LNCAP (cell line): Measurements from ENCODE around the gene LYZL6.

Source experiments
- CTCF ChIP-seq: fragments of 450-650 bp; IDR thresholded peaks from 2 replicates; pipeline ENCODE4 v1.5.1; 2017; ENCODE audit warnings: mild to moderate bottlenecking

The LYZL6 gene

GRCh38 chr17:35901631-35902175 is 41.8 kb downstream of the LYZL6 start:
- TF ChIP-seq CTCF = no peak

DNA sequence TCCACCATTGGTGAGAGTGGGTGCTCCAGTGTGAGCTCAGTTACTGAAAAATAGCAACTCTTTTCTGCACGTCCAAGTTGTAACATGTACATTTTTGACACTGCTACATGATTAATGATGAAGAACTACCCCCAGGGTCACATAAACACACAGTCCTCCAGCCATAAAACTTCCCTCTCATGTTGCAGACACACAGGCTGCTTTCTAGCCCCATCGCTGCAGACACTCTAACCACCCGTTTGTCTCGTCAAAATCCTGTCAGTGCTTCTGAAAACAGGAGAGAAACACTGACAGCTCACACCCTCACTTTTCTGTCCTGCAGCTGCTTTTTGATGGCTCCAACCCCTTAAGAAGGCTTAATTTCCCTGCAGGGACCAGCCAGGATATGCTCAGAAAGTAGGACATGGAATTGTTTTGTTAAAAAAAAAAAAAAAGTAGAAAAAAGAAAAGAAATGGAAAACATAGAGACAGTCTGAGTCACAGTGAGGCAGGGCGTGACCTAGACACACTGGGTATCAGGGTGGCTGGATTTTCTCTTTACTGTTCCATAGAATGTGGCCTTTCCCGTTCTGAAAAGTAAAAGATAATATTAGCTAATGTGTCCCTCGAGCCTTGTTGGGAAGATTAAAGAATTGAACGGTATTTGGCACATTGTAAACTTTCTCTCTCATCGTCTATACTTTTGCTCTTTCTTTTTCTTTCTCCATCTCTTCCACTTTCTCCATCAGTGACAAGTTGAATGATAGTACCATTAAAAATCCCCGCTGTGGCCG is 42.6 kb downstream of the LYZL6 start:
- TF ChIP-seq CTCF = no peak

GRCh38 chr17:35900280-35900679 is 43.2 kb downstream of the LYZL6 start:
- no peak for TF ChIP-seq CTCF

DNA sequence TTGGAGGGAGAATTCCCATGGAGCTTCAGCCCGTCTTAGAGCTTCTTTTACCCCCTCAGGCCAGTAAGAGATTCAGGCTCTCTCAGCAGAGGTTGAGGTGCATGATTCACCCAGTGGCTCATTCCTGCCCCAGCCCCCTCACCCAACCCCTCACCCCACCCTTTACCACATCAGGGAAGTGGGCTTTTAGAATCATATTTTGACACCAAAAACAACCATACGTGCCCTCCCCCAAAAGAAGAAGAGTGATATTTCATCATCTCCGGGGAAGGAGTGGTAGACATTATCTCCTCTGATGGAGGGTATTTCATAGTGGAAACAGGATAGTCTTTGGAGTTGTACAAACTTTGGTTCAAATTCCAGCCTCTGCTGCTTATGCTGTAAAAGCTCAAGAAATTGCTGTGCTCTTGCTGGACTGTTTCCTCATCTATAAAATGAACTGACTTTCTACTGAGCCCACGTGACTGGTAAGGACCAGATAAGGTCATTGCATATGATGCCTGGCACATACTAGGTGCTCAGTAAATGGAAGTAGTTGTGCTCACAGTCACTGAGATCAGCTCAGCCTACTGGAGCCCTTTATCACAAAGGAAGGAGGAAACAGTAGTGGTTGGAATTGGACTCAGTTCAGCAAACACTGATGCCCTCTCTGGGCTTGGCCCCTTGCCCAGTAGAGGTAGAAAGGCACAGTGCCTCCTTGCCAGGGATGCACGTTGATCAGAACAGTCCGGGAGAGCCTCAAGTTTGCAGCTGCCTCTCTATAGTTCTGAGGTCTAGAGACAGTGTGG is 45.0 kb downstream of the LYZL6 start:
- no peak for TF ChIP-seq CTCF

GRCh38 chr17:35895636-35896587 is 47.6 kb downstream of the LYZL6 start:
- TF ChIP-seq CTCF = no peak

- TF ChIP-seq CTCF = no peak
Observed at GRCh38 chr17:35894206-35894605, 49.3 kb downstream of the LYZL6 start.

DNA sequence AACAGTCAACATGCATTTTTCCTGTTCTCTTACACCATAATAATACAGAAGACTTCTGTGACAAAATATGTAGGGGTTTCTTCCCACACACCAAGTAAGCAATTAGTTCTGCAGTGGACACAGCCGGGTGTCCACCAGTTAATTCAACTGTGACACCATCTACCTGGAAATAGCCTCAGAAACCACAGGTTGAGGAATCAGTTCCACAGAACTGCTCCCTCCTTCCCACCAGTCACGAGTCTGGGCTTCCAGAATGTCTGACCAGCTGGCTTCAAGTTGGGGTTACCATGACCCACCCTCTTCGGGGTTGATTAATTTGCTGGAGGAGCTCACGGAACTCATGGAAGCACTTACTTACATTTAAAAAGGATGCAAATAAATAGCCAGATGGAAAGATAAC is 49.8 kb downstream of the LYZL6 start:
- TF ChIP-seq CTCF = no peak
